NCI-H146 treated with DMSO at 0.1 percent for 48 hours (cell line): Measurements from ENCODE around the gene SEPTIN5.

Experiments
- DNase-seq: peaks from one replicate; lab custom pipeline; 2025; ENCODE audit not compliant: unreplicated experiment; lab: John Stamatoyannopoulos, UW

SEPTIN5 gene

DNA sequence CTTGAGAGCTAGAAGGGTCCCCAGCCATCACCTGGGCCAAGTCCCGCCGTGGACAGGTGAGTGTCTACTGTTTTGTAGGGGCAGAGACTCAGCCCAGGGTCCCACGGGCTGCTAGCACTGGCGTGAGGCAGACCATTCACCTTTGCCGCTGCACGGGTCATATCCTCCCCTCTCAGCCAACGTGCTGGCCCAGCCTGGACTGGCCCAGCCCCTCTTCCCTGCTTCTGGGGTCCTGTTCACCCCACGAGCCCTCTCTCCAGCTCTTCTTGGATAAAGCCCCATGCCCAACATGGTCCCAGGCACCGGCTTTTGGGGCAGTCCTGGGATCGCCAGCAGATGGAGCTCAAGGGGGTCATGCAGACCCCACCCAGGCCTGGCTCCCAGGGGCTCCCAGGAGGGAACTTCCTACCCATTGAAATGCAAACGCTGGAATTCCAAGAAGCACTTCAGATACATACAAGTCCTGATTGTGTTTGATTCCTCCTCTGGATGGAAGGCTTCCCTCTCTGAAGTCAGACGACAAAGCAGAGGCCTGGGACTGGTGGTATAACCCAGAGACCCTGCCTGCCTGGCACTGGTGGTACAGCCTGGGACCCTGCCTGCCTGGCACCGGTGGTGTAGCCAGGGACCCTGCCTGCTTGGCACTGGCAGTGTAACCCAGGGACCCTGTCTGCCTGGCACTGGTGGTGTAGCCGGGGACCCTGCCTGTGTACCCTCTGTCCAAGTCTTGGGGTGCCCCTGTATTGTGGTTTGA, 8.9 kb upstream of the SEPTIN5 start:
- DNase-seq = no peak

DNA sequence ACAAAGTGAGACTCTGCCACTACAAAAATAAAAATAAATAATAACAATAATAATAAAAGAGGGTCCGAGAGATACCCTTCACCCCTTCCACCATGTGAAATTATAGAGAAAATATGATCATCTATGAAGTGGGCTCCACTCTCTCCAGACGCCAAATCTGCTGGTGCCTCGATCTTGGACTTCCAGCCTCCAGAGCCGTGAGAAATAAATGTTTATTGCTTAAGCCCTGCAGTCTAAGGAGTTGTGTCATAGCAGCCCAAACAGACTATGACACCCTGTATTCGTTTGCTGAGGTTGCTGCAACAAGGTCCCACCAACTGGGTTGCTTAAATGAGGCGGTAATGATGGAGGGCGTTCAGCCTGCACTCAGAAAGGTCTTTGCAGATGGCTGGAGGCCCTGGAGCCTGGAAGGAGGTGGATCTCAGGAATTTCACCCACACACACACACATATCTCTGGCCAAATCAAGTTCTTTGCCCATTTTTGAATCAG, 7.6 kb upstream of the SEPTIN5 start:
- no peak for DNase-seq

DNA sequence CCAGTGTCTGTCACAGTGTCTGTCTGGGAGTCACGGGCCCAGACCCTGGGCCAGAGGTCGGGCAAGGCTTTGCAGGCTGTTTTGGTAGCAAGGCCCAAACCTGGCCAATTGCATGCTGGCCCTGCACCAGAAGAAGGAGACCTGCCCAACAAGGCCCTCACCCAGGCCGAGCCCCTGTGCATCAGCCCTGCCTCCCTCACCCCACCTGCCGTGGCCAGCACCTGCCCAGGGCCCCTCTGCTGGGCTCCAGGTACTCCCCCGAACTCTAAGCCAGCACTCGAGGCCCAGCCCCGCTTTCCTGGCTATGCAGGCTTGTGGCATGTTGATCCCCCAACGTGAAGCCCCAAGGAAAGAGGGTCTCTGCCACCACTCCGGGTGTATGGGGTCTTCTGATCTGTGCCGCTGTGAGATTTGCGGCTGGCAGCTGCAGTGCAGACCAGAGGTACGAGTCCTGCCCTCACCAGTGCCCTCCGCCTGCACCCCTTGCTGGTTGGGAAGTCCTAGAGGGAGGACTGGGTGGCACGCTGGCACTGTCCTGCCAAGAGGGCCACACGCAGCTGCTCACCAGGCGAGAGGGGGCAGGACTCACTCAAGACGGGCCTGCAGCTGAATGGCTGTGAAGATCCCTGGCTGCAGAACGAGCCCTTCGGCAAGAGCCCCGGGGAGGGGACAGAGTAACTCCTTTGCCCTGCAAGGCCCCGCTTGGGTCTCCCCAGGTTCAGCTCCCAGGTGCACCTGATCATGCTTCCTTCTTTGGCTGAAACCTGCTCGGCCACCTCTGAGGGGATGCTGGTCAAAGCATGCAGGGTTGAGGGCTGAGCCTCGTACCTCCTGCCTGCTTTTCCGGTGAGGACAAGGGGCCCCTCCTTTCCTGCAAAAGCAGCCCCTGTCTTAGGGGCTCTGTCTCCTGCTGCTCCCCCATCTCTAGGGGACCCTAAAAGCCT, 6.7 kb upstream of the SEPTIN5 start:
- no peak for DNase-seq

DNA sequence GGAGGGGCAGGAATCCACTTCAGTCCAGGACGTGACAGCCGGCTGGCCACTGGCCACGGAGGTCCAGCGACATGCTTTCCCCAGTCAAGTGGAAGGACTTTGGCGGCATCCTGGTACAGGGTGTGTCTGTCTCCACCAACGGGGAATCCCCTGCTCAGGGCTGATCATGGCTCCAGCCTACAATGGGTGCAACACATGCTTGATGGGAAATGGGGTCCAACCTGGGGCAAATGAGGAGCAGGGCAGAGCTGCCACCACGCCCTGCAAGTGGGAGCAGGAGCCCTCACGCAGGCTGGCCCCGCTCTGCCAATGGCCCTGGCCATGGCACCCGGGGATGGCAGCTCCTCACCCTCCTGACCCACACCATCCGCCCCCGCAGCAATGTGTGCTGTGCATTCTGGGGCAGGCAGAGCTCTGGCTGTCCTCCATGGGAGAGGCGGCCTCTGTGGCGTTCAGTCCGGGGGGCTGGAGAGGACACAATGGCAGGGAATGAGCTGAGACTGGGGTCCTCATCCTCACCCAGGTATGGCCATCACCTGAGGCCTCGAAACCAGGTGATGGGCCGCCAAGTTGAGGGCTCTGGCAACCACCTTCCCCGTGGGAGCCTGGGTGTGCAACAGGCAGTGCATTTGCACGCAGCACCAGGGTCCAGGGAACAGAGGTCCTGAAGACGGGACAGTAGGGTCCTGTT, 5.8 kb upstream of the SEPTIN5 start:
- no peak for DNase-seq

DNA sequence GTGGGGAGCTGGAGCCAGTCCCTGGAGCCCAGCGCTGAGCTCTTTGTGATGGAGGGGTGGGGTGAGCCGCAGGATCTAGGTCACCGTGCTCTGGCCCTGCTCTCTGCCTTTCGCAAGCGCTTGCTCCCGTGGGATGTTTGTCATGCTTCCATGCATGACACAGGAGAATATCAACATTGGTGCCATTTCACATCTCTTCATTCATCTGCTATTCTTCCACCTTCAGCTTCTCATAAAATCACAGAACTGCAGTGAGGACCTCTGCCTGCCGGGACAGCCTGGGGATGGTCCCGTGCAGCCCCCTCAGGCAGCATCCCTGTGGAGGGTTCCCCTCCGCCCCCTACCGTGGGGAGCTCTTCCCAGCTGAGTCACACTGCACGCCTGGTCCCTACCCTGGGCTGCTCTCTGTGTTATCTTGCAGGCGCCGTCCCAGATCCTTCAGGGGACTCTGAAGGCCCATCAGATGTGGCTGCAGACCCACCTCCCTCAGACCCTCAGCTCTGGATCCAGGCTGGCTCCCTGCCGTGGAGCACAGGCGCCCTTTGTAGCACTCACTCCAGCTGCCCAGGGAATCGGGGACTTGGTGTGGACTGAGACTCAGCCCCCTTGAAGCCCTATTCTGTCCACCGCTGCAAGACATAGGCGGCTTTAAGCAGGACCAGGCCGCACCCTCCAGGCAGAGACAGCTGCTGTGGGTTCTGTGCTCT, 5.1 kb upstream of the SEPTIN5 start:
- DNase-seq = no peak

DNA sequence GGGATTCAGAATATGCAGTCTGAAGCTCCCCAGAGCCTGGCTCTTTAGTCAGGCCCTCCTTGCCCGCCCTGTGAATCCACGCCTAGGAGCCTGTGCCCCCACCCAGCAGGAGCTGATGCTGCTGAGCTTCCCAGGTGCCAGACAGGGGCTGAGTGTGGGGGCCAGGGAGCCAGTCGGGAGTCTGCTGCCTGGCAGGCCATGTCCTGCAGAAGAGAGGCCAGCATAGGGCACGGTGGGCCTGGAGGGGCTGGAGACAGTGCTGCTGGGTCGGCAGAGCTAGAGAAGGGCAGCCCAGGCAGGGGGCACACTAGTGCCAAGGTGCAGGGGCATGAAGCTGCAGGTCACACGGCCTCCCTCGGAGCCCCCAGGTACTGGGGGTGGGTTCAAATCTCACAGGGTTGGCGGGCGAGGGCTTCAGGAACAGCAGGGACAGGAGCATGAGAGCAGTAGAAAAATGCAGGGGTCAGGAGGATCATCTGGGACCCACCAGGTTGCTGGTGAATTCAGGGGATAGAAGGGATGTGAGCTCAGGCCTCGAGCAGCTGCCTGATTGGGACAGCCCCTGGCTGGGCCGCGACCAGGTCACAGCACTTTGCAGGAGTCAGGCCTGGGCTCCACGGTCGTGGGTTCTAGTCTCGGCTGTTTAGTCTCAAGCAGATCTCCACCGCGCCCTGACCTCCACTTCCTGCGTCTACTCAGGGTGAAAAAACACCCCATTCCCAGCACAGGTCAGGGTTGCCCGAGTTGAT, 4.1 kb upstream of the SEPTIN5 start:
- no peak for DNase-seq

DNA sequence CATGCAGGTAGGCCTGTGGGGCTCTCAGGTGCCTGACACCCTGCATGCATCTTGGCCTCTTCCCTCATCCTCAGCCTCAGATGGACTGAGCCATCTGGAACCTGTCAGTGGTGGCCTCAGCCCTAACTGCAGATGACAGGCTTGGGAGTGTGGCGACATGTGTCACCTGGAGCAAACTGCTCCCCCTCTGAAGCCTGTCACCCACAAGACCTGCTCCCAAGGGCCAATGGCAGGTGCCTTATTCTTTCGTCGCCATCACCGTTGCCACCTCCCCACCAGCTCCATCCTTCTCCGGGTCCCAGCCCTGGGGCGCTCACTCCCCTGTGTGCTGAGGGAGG, 3.6 kb upstream of the SEPTIN5 start:
- DNase-seq = no peak

DNA sequence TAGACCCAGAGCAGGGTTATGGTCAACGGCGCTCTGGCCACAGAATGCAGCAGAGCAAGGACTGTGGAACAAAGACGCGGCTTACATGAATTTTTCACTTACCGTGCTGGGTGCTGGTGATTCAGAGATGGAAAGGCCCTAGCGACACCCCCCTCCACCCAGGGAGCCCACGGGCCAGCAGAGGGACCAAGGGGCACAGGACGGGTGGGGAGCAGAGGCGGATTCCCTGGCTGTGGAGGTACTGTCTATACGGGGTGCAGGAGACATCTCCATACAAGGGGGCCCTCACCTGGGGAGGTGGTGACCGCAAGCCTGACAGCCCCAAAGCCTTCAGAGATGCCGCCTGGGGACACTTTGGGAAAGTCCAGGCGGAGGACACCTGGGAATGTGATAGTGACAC, 1.1 kb upstream of the SEPTIN5 start:
- no peak for DNase-seq

DNA sequence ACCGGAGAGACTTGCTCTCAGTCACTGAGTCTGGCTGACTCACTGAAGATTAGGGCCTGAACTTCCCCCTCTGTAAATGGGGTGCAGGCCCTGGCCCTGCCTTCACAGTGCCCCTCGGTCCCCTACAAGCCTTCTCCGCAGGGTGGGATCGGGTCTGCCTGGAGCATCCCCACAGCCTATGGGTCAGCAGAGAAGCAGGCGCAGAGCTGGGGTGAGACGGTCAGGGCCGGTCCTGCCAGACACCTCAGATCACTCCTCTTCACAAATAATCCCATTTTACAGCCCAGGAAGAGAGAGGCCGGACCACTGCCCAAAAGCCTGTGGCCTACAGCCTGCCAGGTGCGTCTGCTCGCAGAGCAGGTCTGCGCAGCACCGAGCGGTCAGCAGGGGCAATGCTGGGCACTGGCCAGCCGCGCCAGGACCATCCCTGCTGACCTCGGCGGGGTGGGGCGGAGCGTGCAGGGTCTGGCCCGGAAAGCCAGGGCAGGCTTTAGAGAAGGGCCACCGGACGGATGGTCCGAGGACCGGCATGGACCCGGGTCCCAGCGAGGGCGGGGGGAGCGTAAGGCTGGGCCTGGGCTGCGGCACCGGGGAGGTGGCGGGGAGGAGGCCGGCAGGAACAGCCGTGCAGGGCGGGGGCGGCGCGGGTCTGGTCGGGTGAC, 522 bp upstream of the SEPTIN5 start:
- no peak for DNase-seq

DNA sequence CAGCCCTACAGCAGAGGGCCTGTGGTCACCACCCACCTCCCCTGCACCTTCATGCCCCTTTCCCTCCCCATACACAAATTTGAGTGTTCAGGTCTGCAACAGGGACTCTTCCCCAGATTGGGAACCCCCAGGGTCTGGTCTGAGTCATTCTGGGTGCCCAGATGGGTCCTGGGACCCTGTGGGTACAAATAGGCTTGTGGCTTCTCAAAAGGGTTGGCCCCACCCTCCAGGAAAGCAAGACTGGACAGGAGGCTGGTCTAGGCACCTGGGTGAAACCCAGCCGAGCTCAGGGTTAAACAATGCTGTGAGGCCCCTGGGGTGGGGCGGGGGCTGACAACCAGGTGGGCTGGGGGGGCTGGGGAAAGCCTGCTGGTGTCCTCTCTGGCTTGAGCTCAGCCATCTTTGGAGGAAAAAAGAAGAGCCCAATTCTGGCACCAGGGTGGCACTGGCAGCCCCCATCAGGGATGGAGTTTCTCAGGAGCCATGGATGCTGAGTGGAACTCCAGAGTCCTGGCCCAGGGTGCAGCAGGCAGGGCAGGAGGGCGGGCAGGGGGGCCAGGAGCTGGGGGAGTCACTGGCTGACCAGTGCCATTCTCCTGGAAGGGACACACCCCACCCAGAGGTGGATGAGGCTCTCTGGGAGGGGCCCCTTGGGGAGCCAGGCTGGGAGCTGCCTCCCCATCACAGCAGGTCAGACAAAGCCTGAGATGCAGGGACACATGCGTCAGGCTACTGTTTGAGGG, 1.1 kb downstream of the SEPTIN5 start:
- no peak for DNase-seq

DNA sequence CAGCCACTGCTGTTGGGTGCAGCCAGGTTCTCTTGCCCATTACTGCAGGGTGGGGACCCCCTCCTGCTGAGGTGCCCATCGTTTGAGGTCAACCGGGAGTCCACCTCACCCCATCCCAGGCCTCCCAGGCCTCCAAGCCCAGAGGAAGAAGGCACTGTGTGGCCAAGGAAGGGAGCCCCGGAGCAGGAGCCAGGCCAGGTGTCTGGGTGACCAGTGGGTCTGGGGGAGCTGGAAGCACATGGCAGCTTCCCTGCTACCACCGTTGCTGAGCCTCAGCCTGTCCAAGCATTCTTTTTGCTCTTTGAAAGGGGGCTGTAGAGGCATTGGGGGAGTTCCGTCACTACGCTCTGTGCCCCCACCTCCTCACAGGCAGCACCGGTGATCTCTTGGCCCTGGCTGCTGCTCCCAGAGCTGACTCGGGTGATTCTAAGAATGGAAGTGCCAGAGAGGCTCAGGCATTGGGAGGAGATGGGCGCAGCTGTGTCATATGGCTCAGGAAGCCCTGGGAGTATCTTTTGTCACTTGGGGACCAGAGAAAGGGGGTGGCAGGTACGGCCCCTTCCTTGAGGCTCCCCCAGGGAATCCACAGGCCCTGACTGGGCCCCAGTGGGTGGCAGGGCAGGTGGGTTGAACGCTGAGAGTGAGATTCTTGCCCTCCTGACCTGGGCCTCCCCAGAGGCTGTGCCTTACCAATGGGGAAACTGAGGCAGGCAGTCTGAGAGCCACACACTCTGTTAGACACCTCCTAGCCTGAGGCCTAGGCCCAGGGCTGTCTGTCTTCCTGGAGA, 1.9 kb downstream of the SEPTIN5 start:
- no peak for DNase-seq

DNA sequence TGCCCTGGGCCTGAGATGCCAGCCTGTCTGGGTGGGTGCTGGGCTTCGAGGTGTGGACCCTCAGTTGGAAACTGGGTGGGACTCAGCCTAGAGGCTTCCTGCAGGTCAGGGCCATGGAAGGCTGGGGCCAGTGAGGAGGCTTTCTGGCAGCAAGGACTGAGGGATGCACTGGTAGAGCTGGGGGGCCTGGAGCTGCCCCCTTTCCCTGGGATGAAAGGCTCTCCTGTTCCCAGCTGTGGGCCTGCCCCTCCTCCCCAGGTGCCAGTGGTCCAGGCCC, 2.5 kb downstream of the SEPTIN5 start:
- DNase-seq = no peak

DNA sequence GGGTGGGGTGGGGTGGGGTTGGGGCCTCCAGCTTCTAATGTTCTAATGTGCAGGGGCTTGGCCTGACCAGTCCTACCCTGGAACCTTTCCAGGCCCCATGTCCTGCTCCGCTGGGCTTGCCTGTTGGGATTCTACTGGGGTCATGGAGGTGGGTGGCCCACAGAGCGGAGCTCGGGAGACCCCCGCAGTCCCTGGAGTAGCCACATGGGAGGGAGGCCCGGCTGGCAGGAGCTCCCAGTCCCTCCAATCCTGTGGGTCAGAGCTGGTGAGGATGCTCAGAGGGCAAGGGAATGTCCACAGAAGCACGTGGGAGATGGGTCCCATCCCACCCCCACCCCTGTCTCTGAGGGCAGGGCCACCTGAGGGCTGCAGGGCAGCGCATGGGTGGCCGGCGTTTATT, 2.9 kb downstream of the SEPTIN5 start:
- no peak for DNase-seq

DNA sequence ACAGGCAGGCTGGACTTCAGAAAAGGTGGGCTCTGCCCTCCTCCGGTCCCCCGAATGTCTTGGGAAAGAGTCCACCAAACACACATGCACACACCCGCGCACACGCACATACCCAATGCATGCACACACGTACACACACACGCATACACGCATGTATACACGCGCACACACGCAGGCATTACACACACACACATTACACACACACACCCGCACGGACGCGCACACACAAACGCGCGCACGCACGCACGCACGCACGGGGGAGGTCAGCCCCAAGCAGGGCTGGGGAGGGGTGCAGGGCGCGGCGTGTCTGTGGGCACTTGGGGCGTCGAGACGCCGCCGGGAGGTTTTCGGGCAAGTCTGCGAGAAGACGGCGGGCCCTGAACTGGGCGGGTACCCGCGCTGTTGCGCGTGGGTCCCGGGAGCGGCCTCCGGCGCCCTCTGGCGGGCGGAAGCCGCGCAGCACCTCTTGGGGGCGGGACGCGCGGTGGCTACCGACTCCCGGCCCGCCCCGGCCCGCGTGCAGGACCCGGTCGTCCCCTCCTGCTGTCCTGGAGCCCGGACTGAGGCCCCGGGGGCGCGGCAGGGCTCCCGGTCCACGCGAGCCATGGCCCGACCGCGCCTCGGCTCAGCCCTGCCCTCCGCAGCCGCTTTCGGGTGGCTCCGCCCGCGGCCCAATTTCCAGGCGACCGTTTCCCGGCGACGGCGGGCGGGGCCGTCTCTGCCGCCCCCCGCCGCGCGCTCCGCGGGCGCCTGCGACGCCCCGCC, 3.6 kb downstream of the SEPTIN5 start:
- no peak for DNase-seq

DNA sequence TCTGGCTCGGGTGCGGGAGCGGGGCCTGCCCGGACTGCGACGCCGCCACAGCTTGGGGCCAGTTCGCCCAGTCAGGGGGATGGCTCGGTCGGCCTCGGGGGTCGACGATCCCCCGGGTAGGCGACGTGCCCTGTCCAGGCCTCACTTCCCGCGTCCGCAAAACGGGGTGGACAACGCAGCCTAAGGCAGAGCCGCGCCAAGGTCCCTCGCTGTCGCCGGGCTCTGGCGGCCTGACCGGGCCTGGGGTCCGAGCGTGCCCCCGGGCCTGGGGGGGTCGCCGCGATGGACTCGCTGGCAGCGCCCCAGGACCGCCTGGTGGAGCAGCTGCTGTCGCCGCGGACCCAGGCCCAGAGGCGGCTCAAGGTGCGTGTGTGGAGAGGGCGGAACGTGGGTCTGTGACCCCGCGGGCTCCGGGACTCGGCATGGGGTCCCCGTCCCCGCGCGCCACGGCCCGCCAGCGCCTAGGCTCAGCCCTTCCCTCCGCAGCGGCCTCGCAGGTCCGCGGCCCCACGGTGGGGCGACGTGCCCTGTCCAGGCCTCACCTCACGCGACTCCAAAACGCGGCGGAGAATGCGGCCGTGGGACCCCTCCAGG, 4.2 kb downstream of the SEPTIN5 start:
- DNase-seq = no peak

DNA sequence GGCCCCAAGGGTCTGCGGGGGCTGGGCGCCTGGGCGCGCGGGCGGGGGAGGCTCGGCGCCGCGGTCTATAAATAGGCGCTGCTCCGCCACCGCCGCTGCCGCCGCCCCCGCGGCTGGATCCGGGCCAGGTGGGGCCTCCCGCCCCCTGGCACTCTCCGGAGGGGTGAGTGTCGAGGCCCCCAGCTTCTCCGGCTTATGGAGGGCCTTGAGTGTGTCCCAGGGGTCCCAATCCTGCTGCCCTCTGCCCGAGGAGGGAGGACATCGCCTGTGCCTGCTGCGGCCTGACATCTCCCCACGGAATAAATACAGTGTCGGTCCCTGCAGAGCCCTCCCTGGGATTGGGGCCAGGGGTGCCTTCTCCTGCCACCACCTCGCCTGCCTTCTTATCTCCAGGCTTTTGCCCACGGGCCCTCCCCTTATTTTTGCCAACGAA, 4.8 kb downstream of the SEPTIN5 start:
- DNase-seq = no peak

DNA sequence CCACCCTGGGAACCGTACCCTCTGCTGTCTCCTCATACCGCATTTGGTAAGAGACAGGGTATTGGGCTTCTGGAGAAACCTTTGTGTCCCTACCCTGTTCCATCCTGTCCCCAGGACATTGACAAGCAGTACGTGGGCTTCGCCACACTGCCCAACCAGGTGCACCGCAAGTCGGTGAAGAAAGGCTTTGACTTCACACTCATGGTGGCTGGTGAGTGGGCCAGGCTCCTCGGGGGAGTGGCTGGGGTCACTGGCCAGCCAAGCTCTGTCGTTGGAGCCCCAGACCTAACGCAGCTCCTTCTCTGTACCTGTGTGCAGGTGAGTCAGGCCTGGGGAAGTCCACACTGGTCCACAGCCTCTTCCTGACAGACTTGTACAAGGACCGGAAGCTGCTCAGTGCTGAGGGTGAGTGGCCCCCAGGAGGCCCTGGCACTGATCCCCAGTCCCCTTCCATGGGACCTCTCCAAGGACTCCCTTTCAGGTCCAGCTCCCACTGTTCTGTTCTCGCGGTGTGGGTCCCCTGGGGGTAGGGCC, 5.3 kb downstream of the SEPTIN5 start:
- DNase-seq = no peak
